RPMI8226 (cell line): Measurements from ENCODE around the gene WFS1.

ENCODE experiments used
- DNase-seq: peaks from one replicate; pipeline ENCODE4 v3.0.0-alpha.2; 2015

Gene WFS1

DNA sequence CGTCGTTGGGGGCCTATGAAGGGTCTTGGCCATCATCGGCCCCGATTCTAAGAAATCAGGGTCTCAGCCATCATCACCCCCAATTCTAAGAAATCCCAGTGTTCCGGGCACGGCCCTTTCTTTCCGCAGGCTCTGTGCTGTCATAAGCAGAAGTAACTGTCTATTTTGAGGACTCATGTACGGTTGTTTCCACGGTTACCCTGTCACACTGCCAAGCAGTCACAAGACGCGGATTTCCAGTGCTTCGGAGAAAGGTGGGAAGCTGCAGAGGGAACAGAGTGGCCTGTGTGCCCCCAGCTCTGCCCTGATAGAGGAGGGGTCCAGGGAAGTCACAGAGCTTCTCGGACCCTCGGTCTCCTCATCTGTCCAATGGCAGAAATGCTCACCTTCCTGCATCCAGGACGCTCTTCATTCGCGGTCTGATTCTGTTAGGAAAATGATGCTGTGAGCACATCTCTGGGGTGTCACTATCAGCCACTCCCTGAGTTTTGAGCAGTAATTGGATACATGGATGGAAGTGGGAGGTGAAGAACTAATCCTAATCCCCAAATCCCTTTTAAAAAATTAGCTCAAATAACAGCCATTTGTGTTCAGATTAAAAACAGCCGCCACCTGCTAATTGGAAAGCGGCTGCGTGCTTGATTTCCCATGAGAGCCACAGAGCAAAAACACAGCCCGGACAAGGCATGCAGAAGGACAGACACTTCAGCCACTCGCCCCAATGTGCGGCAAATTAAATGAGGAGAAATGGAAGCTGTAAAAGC is 73.1 kb downstream of the WFS1 start:
- DNase-seq, result no peak

DNA sequence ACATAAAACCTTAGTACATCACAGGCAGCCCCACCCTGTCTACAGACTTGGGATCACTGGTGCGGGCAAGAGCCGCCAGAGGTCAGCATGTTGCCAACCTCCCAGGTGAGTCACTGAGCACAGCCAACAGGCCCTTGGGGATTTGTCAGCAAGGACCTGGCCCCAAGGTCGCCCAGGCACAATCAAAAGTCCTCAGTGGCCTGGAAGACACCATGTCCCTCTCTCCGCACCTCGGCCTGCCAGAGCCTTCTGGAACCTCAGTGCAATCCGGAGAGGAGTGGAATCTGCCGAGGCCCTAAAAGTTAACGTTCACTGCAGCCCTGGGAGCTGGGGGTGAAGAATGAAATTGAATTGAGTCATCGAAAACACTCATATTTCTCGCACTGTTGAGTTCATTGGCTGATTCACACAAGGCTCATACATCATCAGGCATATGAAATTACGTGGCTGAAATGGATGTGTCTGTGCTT is 74.3 kb downstream of the WFS1 start:
- peak; percentile 50 for DNase-seq

DNA sequence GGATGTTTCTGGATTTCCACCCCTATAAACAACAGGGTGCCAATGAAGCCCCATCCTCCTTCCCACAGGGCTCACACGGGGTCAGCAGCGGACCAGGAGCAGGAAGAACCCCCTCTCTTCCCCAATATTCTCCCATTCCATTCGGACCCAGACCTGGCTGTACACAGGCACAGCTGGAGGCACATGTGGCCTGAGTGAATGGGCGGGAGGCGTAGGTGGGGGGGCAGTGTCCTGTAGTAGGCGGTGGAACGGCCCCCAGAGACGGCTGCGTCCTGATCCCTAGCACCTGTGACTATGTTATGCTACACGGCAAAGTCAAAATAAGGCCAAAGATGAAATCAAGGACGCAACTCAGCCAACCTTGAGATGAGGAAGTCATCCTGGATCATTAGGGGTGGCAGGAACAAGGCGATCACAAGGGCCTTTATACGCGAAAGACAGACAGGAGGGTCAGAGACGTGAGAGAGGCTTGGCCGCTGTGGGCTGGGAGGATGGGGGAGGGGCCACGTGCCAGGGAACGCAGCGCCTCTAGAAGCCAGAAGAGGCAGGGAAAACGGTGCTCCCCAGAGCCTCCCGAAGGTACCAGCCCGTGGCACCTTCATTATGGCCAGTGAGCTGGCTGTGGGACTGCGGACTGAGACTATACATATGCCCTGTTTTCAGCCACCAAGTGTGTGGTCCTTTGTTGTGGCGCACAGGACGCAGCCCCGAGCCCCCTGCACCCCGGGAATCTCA is 75.6 kb downstream of the WFS1 start:
- DNase-seq, result no peak

DNA sequence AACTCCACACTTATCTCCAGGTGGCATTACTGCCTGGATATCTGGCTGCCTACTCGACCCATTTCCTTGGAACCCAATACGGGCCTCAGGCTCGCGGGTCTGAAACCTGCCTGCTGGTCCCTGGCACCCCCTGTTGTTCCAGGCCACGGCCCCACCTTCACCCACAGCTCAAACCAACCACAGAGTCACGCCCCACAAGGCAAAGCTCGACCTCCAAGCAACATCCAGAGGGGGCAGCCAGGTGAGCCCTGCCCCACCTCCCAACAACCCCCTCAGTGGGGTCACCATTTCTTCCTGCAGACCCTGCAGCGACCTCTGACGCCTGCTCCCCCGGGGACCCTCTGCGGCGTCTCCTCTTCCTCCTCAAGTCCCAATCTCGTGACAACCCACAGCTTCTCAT is 76.2 kb downstream of the WFS1 start:
- no peak for DNase-seq

DNA sequence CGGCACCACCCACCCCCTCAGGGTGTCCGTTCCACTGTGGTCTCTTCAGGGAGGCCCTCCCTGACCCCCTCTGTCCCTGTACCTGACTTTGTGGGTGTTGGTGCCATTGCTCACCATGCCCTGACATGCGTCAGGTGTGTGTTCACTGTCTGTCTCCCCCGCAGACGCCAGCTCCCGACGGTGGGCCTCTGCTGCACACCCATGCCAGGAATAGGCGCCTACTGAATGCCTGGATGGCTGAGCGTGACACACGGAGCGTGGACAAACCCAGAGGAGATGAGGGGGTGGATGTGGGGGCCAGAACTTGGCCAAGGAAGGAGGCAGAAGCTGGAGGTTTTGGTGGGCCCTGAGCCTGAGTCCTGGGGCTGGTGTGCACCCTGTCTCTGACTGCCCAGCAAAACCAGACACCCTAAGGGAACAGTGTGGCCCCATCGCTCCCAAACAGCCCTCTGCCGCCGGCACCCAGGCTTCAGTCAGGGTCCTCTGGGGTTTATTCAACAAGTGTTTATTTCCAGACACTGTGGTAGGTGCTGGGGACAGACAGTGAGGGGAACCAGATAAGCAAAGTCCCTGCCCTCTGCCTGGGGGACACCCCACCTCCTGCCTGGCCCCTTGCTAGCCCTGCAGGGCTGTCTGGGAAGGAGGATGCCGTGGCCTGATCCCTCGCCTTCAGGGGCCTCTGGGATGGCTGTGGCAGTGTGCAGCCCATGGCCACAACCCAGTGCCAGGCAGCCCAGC is 76.9 kb downstream of the WFS1 start:
- no peak for DNase-seq

DNA sequence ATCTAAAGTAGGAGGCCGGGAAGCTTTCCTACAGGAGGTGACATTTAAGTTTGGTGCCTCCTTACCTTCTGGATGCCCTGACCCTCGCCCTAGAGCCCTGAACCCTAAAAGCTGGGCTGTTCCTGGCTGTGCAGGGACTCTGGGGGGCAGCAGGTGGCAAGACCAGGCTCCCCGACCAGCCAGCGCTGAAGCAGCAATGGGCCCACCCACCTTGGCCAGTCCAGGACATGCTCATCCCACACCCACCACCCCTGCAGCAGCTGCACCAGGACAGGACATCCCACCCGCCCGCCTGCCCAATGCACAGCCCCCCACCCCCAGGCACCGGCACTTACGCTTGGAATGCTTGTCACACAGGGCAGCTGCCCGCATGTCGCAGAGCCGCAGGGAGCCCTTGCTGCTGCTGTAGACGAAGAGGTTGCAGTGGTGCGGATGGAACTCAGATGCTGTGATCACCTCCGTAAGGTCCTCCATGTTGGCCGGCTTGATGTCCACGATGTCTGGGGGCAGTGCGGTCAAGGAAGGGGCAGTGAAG is 77.9 kb downstream of the WFS1 start:
- no peak for DNase-seq

DNA sequence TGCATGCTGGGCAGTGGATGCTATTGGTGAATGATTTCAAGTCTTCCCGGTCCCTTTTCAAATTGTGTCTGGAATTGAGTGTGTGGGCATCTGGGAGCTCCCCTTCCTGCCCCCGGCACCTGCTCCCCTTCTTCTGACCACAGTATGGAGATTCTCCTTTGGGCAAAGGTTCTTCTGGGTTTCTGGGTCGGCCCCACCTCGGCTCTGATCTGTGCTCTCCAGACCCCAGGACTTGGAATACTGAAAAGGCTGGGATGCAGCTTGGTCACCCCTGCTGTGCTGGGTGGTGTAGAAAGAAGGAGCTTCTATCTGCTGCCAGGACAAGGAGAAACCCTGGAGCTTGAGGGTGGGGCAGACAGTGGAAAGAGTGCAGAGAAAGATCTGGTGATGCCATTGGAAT is 78.8 kb downstream of the WFS1 start:
- no peak for DNase-seq

DNA sequence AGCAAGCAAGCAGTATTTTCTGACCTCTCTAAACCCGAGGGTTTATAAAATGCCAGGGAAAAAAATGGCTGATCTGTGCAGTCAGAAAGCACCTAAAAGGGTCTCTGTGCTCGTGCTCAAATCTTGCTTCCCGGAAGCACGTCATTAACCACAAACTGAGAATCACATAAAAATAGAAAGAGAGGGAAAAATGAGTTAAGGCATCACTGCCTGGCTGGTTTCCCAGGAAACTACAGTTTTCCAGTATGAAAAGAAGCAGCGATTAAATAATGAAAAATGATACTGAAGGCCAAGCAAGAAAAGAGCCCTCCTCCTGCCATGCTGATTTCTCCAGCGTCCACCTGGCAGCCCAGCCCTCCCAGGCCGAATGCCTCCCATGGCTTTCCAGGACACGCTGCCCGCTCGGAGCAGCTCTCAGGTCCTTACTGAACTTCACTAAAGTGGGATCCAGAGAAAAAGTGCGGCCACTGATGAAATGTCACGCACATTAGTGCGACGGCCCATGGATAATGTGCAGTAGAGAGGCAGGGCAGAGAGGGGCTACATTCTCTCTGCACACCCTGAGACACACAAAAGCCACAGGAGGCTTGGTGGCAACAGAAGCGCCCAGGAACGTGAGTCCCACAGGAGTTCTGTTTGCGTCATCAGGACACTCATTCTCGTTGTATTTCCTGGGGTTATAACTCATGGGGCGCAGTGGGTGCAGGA is 80.4 kb downstream of the WFS1 start:
- no peak for DNase-seq

DNA sequence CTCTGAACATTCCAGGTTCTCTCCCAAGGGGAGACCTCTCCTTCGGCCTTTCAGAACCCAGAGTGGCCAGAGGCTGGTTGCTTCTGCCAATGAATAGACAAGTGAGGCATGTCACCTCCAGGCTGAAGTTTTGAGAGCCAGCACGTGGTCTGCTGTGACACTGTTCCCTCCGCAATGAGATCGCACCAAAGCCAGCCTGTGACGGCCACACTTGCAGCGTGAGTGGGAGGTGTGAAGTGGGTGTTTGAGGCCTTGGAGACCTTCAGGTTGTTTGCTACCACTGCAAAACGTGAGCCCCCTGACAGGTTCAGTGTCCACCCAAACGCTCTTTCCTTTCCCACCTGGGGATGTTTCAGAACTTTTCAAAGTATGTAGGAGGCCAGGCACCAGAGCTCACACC is 81.0 kb downstream of the WFS1 start:
- no peak for DNase-seq

DNA sequence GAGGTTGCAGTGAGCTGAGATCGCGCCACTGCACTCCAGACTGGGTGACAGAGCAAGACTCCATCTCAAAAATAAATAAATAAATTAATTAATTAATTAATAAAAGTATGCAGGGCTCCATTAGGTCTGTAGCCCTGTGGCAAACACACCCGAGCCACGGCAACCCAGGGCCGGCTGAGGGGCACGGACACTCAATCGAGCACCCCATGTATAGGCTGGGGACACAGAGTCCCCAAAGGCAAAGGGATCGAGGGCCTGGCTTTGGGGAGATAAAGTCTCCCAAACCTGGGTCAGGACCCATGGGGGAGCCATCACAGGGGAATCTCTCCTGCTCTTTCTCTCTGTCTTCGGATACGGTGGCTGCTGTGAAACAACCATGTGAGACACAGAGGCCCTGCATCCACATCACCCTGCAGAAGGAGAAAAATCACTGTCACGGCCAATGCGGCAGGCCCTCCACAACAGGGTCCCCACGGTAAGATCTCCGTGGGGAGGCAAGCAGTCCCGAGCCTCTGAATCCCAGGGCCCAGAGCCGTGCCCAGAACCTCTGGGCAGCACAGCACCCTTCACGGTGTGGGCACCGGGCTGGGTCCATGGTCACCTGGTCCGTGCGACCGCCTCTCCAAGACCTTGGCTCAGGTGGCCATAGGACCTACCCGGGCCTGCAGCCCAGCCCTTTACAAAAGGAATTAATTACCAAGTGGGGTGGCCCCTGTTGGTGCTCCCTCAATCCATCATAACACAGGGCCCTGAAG is 81.8 kb downstream of the WFS1 start:
- DNase-seq, result no peak

DNA sequence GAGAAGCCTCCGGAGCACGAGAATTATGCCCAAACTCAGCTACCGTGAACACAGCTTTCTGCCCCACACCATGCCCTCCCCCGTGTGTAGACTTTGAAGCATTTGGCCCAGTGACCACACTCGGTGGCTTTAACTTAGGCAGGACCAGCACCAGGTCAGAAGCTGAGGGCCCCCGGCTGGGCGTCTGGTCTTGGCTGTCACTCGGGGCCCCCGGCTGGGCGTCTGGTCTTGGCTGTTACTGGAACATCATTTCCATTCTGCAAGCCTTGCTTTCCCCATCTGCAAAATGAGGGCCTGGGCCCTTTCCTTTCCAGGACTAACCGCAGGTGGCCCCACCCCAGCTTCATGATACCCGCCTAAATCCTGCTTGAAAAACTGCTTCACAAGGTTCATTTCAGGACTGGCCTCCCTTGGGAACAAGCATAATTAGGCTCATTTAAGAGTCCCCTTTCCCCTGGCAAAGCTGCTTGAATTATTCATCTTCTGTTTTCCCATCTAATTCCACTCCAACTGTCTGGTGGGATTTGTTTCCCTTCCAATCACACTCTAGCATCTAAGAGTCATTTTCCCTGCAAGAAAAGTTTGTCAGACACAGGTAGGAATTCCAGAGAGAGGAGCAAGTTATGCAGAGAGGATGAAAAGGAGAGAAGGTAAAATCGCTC is 82.5 kb downstream of the WFS1 start:
- no peak for DNase-seq
